HUES6 (cell line): ENCODE measurements around the gene RING1.

Experiments
- H3K27ac ChIP-seq: 2 replicates; pipeline ENCODE4 v1.7.0; 2013; ENCODE audit warnings: low read depth, mild to moderate bottlenecking, low read length, inconsistent platforms
- H3K27me3 ChIP-seq: 2 replicates; pipeline ENCODE4 v1.6.1; 2013; ENCODE audit warnings: low read length; ENCODE audit not compliant: control insufficient read depth, insufficient read depth
- H3K36me3 ChIP-seq: 2 replicates; pipeline ENCODE4 v1.6.1; 2013; ENCODE audit warnings: low read length; ENCODE audit not compliant: control insufficient read depth, insufficient read depth
- H3K4me1 ChIP-seq: 2 replicates; pipeline ENCODE4 v1.6.1; 2013; ENCODE audit warnings: low read length; ENCODE audit not compliant: control insufficient read depth, insufficient read depth
- H3K4me3 ChIP-seq: 2 replicates; pipeline ENCODE4 v1.5.1; 2013; ENCODE audit warnings: low read depth, low read length
- H3K9ac ChIP-seq: one replicate; pipeline ENCODE4 v1.6.1; 2013; ENCODE audit warnings: mild to moderate bottlenecking, low read length
- H3K9me3 ChIP-seq: 2 replicates; pipeline ENCODE4 v1.6.1; 2013; ENCODE audit warnings: low read depth, low read length; ENCODE audit not compliant: control insufficient read depth, insufficient read depth

RING1 gene

DNA sequence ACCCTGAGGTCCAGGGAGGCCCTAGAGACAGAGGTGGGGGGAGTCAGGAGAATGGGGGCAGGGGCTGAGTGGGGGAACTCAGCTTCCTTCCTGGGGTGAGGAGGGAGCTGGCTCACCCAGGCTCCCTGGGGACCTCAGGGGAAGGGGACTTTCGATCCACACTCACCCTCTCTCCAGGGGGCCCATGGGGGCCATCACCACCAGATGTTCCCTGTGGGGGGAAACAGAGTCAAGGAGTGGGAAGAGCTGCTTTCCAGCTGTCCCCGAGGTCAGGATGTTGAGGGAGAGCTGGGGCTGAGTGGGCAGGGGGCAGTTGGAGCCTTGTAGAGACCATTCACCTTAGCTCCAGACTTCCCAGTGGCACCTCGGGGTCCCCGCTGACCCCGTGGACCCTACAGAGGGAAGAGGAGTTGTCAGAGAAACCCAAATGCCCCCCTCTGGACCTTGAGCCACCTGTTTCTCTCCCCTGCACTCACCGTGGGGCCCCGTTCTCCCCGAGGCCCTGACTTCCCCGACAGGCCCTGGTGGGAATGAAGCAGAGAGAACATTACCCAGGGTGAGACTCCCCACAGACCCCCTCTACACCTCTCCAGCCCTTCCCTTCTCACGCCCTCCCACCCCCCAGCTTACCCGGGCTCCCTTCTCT is 34.6 kb upstream of the RING1 start:
- H3K27ac ChIP-seq: no peak overlapping the region
- H3K4me3 ChIP-seq: no peak overlapping the region
- no peak overlapping the region for H3K9ac ChIP-seq
- no peaks in the 10 kb centered on the region for H3K9me3 ChIP-seq
- peaks cover 9% of the 10 kb centered on the region; the same call in 1 of the 2 replicates for H3K27me3 ChIP-seq
- no peaks in the 10 kb centered on the region for H3K36me3 ChIP-seq
- H3K4me1 ChIP-seq: no peaks in the 10 kb centered on the region

GRCh38 chr6:33174784-33175183 is 33.5 kb upstream of the RING1 start:
- no peaks in the 10 kb centered on the region for H3K36me3 ChIP-seq
- no peak overlapping the region for H3K9ac ChIP-seq
- H3K4me3 ChIP-seq: no peak overlapping the region
- H3K9me3 ChIP-seq: no peaks in the 10 kb centered on the region
- no peaks in the 10 kb centered on the region for H3K4me1 ChIP-seq
- H3K27me3 ChIP-seq: peaks cover 9% of the 10 kb centered on the region; the same call in 1 of the 2 replicates
- H3K27ac ChIP-seq: no peak overlapping the region

DNA sequence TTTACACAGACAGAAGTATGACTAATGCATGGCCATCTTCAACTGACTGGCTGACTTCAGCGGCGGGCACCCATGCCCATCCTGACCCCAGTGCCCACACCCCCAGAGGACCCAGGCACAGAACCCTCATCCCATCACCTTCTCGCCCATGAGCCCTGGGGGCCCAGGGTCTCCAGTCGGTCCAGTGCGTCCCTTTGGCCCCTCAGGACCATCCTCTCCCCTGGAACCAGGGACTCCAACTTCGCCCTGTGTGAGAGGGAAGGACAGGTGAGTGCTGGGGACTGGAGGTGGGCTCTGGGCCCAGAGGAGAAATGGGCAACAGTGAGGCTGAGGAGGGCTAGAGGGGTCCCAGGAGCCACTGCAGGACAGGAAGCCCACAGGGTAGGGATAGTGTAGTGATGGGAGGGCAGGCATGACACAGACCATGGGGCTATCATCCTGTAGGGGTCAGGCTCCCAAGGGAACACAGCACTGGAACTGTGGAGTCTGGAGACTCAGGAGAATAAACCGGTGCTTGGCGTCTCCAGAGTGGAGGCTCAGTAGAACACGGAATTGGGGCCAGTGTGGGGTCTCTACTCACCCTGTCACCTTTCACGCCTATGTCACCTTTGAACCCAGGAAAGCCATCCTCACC is 32.7 kb upstream of the RING1 start:
- H3K27ac ChIP-seq: no peak overlapping the region
- no peaks in the 10 kb centered on the region for H3K9me3 ChIP-seq
- H3K36me3 ChIP-seq: no peaks in the 10 kb centered on the region
- H3K4me1 ChIP-seq: no peaks in the 10 kb centered on the region
- peaks cover 9% of the 10 kb centered on the region; the same call in 1 of the 2 replicates for H3K27me3 ChIP-seq
- no peak overlapping the region for H3K9ac ChIP-seq
- H3K4me3 ChIP-seq: no peak overlapping the region

DNA sequence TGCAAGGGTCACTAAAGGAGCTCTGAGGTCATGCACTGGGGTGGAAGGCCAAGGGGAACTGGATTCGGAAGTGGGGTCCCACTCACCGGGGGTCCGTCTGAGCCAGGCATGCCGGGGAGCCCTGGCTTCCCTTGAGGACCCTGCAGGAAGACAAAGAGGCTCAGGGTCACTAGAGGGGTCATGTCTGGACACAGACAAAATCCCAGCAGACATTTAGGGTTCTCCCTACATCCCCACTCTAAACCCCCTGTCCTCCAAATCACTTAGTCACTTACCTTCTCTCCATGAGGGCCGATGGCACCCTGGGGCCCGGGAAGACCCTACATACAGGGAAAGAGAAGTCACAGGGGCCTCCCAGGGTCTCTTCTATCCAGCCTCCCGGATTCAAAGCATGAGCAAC is 31.4 kb upstream of the RING1 start:
- Histone ChIP-seq H3K27me3 (peaks cover 9% of the 10 kb centered on the region; the same call in 1 of the 2 replicates), H3K4me3 (no peak overlapping the region), H3K36me3 (no peaks in the 10 kb centered on the region), H3K27ac (no peak overlapping the region), H3K9ac (no peak overlapping the region), H3K9me3 (no peaks in the 10 kb centered on the region), H3K4me1 (no peaks in the 10 kb centered on the region)

DNA sequence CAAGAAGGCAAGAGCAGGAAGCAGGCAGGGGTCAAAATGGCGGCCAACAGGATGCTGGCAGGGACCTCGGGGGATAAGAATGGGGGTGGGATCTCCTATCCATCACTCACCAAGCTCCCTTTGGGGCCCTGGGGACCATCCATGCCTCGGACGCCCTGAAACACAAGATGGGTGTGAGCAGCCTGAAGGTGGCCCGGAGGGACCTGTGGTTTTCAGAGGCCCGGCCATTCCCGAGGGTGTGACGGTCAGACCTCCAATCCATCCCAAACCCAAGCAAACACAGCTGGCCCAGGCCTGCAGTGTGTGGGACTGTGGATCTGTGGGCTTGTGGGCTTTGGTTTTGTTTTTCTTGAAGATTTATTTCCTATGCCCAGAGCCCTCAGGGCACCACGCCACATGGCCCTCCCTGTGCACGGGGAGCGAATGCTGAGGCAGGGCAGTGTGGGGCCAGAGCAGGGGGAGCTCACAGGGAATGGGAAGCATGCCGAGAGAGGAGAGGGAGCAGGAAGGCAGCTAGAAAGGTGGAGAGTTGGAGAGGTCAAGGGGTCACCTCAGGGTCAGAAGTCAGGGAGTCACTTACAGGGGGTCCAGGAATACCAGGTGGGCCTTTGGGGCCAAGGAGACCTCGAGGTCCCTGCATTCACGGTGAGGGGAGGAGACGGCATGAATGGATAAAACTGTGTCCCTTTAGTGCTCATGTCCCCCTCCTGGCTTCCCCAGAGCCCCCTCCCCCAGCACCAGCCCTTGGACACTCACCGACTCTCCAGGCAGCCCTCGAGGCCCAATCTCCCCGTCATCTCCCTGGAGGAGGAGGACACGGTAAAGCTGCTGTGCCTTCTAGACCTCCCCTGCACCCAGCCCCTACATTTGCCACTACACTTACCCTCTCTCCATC is 30.5 kb upstream of the RING1 start:
- Histone ChIP-seq H3K4me1 (no peaks in the 10 kb centered on the region), H3K36me3 (no peaks in the 10 kb centered on the region), H3K27ac (no peak overlapping the region), H3K9ac (no peak overlapping the region), H3K4me3 (no peak overlapping the region), H3K27me3 (peaks cover 9% of the 10 kb centered on the region; the same call in 1 of the 2 replicates), H3K9me3 (no peaks in the 10 kb centered on the region)

DNA sequence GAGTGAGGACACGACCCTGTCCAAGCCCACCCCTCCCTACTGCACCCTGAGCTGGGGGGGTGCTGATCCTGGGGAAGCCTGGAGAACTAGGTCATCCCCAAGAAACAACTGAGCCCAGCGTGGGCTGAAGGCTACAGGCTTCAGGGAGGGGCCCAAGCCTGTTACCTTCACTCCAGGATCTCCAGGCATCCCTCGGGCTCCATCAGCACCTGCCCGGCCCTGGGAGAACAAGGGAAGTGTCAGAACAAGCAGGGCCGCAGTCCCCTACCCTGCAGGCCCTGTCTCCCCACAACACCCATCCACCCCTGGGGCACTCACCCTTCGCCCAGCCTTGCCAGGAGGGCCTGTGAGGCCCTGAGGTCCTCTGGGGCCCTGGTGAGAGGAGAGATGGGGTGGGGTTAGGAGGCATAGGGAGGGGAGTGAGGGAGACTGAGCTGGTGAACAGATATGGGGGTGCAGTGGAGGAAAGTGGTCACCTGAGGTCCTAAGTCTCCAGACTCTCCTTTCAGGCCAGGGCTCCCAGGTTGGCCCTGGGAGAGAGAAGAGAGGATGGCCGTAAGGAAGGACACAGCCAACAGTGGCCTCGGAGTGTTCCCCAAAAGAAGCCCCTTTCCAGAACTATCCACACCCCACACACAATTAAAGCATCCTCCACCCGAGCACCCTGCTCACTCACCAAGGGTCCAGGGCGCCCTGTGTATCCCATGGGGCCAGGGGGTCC is 29.4 kb upstream of the RING1 start:
- Histone ChIP-seq H3K27me3 (peaks cover 9% of the 10 kb centered on the region; the same call in 1 of the 2 replicates), H3K4me3 (no peak overlapping the region), H3K9me3 (no peaks in the 10 kb centered on the region), H3K4me1 (no peaks in the 10 kb centered on the region), H3K36me3 (no peaks in the 10 kb centered on the region), H3K27ac (no peak overlapping the region), H3K9ac (no peak overlapping the region)

- H3K27ac ChIP-seq: no peak overlapping the region
- no peaks in the 10 kb centered on the region for H3K4me1 ChIP-seq
- H3K9me3 ChIP-seq: no peaks in the 10 kb centered on the region
- H3K27me3 ChIP-seq: peaks cover 12% of the 10 kb centered on the region; the same call in 1 of the 2 replicates
- no peaks in the 10 kb centered on the region for H3K36me3 ChIP-seq
- H3K4me3 ChIP-seq: no peak overlapping the region
- H3K9ac ChIP-seq: no peak overlapping the region
These were observed 27.2 kb upstream of the RING1 start for GRCh38 chr6:33181141-33181540.

- H3K9ac ChIP-seq: no peak overlapping the region
- peaks cover 31% of the 10 kb centered on the region for H3K27me3 ChIP-seq
- H3K4me1 ChIP-seq: no peaks in the 10 kb centered on the region
- H3K27ac ChIP-seq: no peak overlapping the region
- H3K4me3 ChIP-seq: no peak overlapping the region
- no peaks in the 10 kb centered on the region for H3K9me3 ChIP-seq
- H3K36me3 ChIP-seq: no peaks in the 10 kb centered on the region
These were observed 25.1 kb upstream of the RING1 start for GRCh38 chr6:33183071-33183683.

GRCh38 chr6:33185190-33185589 is 23.1 kb upstream of the RING1 start:
- Histone ChIP-seq H3K27ac (no peak overlapping the region), H3K9me3 (no peaks in the 10 kb centered on the region), H3K27me3 (peaks cover 50% of the 10 kb centered on the region), H3K4me1 (no peaks in the 10 kb centered on the region), H3K9ac (no peak overlapping the region), H3K36me3 (no peaks in the 10 kb centered on the region), H3K4me3 (no peak overlapping the region)

- Histone ChIP-seq H3K36me3 (no peaks in the 10 kb centered on the region), H3K4me1 (no peaks in the 10 kb centered on the region), H3K27me3 (peaks cover 55% of the 10 kb centered on the region), H3K4me3 (no peak overlapping the region), H3K27ac (no peak overlapping the region), H3K9ac (no peak overlapping the region), H3K9me3 (no peaks in the 10 kb centered on the region)
These were observed 22.6 kb upstream of the RING1 start for GRCh38 chr6:33185654-33186187.
